Measurements from ENCODE around the gene WNT3. TPM values are rescaled to one million over a fixed set of nuclear protein-coding genes. Genes with fewer than 3 reads are reported as not detected.

Gene WNT3
- total and polyA plus RNA-seq, 2 of the 8 experiments (the other 6 are each of a cell fraction or from before 2014, with no cell fraction given) = 0.56 to 2.0 TPM

DNA sequence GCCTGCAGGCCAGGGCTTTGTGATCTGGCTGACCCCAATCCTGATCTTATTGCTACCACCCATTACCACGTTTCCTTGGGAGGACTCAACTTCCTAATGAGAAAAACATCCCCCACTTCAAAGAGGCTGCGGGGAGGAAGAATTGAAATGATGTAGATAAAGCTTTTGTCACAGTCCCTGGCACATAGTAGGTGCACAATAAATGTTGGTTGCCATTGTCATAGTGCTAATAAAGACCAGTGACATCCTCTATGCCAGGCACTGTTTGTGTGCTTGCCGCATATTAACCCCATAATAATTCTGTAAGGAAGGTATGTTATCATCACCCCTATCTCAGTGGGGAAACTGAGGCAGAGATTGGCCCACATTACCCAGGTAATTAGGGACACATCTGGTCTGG lies 22.4 kb downstream of the WNT3 start:
- no peak overlapping the region for H3K9ac ChIP-seq (replicated peaks in 1 of 4; ENCODE audit: extremely low read depth in 1 of 4, low read depth in 3 of 4, low read length in 3 of 4)
- H2AK5ac ChIP-seq (ENCODE audit: low read depth, low read length) = no peak overlapping the region
- no peak overlapping the region for H3K4me3 ChIP-seq (ENCODE audit: extremely low read depth in 1 of 4, insufficient read depth in 2 of 4, low read depth in 3 of 4, low read length in 4 of 4)
- no peak overlapping the region for H3K14ac ChIP-seq (ENCODE audit: insufficient read length)
- H4K91ac ChIP-seq (replicated peaks; ENCODE audit: insufficient read length, low read length) = no peak overlapping the region
- no peak overlapping the region for H3K27ac ChIP-seq (ENCODE audit: low read depth, low read length)
- ChIA-PET POLR2A (ENCODE audit: partially characterized antibody) (no interaction called here), CTCF (ENCODE audit: partially characterized antibody) (interaction anchor here (0.6 to 1.3 kb wide), 7 partner anchors 9 to 1250 kb away, joined by 3 to 4 read pairs (median 3); no protein-coding TSS in a partner anchor)
- no peak overlapping the region for H2AFZ ChIP-seq (ENCODE audit: low read length)
- H2BK12ac ChIP-seq (ENCODE audit: low read depth, low read length) = no peak overlapping the region
- no peaks in the 10 kb centered on the region for H3K9me3 ChIP-seq (ENCODE audit: insufficient read depth in 2 of 2, low read depth in 1 of 2, low read length in 1 of 2)
- peaks cover 0 to 5% of the 10 kb centered on the region in 2 experiments for H4K20me1 ChIP-seq (replicated peaks in 1 of 2; ENCODE audit: control insufficient read depth in 1 of 2, insufficient read depth in 2 of 2, low read length in 2 of 2)
- H3K18ac ChIP-seq (ENCODE audit: extremely low read depth, low read length) = no peak overlapping the region
- no peaks in the 10 kb centered on the region for H3K79me1 ChIP-seq (ENCODE audit: low read depth, low read length)
- H3K79me2 ChIP-seq (ENCODE audit: control insufficient read depth in 1 of 2, insufficient read depth in 2 of 2, low read length in 2 of 2) = no peaks in the 10 kb centered on the region
- no peak overlapping the region for H2BK120ac ChIP-seq (replicated peaks; ENCODE audit: low read depth, low read length)
- no peak overlapping the region for H4K5ac ChIP-seq (ENCODE audit: insufficient read length, low read depth, low read length)
- H3K4ac ChIP-seq (replicated peaks; ENCODE audit: insufficient read length, low read depth, low read length) = no peak overlapping the region
- H2BK15ac ChIP-seq (ENCODE audit: low read length) = no peak overlapping the region
- no peak overlapping the region for H2BK20ac ChIP-seq (ENCODE audit: low read length)
- H3K27me3 ChIP-seq (replicated peaks in 1 of 4; ENCODE audit: control insufficient read depth in 3 of 4, extremely low read depth in 1 of 4, insufficient read depth in 3 of 4, low read length in 3 of 4) = peaks cover 0 to 3% (median 1%) of the 10 kb centered on the region in 4 experiments; a peak in 3 of 7 replicates
- no peak overlapping the region for H2BK5ac ChIP-seq (ENCODE audit: low read depth, low read length)
- H3K4me2 ChIP-seq (ENCODE audit: insufficient read depth in 1 of 2, low read depth in 2 of 2, low read length in 2 of 2) = no peak overlapping the region
- 0 out of 2 replicates have a peak, but pooled peaks cover 1% of the 10 kb centered on the region for H3K23me2 ChIP-seq (ENCODE audit: low read depth, low read length)
- H3K56ac ChIP-seq (replicated peaks; ENCODE audit: insufficient read length, low read depth, low read length) = no peak overlapping the region
- FAIRE-seq = no peak
- 74% methylated on average over 3 of the region's 3 CpGs; no CpG with 5 or more reads in 1 of the 2 experiments for WGBS, 2 experiments (ENCODE audit: extremely low coverage in 1 of 2, insufficient coverage in 1 of 2, insufficient read length in 1 of 2, insufficient replicate concordance in 2 of 2, low coverage in 1 of 2, low lambda C conversion rate in 2 of 2, missing lambda C conversion rate in 1 of 2)
- H3K4me1 ChIP-seq (replicated peaks in 1 of 4; ENCODE audit: control insufficient read depth in 3 of 4, insufficient read depth in 4 of 4, low read length in 3 of 4) = no peaks in the 10 kb centered on the region
- no peak for DNase-seq (ENCODE audit: low read depth in 1 of 2, low spot score in 2 of 2)
- H4K8ac ChIP-seq (ENCODE audit: extremely low read depth, insufficient read depth, low read length) = no peak overlapping the region
- no peaks in the 10 kb centered on the region for H3K36me3 ChIP-seq (ENCODE audit: control insufficient read depth in 2 of 4, insufficient read depth in 4 of 4, low read length in 3 of 4)
- no peak overlapping the region for H3K23ac ChIP-seq (ENCODE audit: insufficient read length)
- TF ChIP-seq CEBPB (IDR thresholded peaks at IDR 0.05; ENCODE audit: low read depth, low read length) (no peak), RAD21 (IDR thresholded peaks at IDR 0.05 in 1 of 2, conservative IDR thresholded peaks at IDR 0.05 in 1 of 2; ENCODE audit: low read depth in 2 of 2, low read length in 2 of 2) (no peak), CREB1 (IDR thresholded peaks at IDR 0.05) (no peak), TAF1 (IDR thresholded peaks at IDR 0.05; ENCODE audit: low read depth, low read length) (no peak)

Data from H1 (cell line).